DND-41 (cell line): ENCODE measurements around the gene GPBP1L1.

Experiments
- ATAC-seq: fragments of 200-7000 bp; cut with Tn5 transposase; 3 replicates; pipeline ENCODE4 v1.9.1; 2021; ENCODE audit warnings: low read depth; ENCODE audit not compliant: insufficient read depth
- DNase-seq: peaks from one replicate; pipeline ENCODE4 v3.0.0-alpha.2; 2020
- H2AFZ ChIP-seq: 2 replicates; pipeline ENCODE4 v1.6.0; 2012; ENCODE audit warnings: low read depth, low read length
- H3K27ac ChIP-seq: 2 replicates; pipeline ENCODE4 v1.5.1; 2012; ENCODE audit warnings: low read length, inconsistent platforms
- H3K27me3 ChIP-seq: fragments of 200-600 bp; sonication (generic); 2 replicates; pipeline ENCODE4 v1.6.0; 2012; ENCODE audit warnings: low read length, mild to moderate bottlenecking, inconsistent platforms; ENCODE audit not compliant: insufficient read depth, poor library complexity
- H3K36me3 ChIP-seq: 2 replicates; pipeline ENCODE4 v1.5.1; 2012; ENCODE audit warnings: low read length, inconsistent platforms; ENCODE audit not compliant: insufficient read depth
- H3K4me1 ChIP-seq: 2 replicates; pipeline ENCODE4 v1.5.1; 2012; ENCODE audit warnings: mild to moderate bottlenecking, low read length; ENCODE audit not compliant: insufficient read depth
- H3K4me2 ChIP-seq: 2 replicates; pipeline ENCODE4 v1.6.0; 2012; ENCODE audit warnings: mild to moderate bottlenecking, moderate library complexity, low read length, inconsistent platforms; ENCODE audit not compliant: insufficient read depth
- H3K4me3 ChIP-seq, 2 experiments: fragments of 200-600 bp in 1 of 2; shearing (Covaris generic) in 1 of 2; 2 replicates each; pipeline ENCODE4 v1.5.1; 2012 to 2016; ENCODE audit warnings: inconsistent platforms in 2 of 2, low read length in 2 of 2, mild to moderate bottlenecking in 2 of 2, low read depth in 1 of 2, moderate library complexity in 1 of 2
- H3K79me2 ChIP-seq: 2 replicates; pipeline ENCODE4 v1.6.0; 2012; ENCODE audit warnings: low read length, inconsistent platforms; ENCODE audit not compliant: insufficient read depth
- H3K9ac ChIP-seq: 2 replicates; pipeline ENCODE4 v1.6.0; 2012; ENCODE audit warnings: low read depth, mild to moderate bottlenecking, inconsistent platforms, low read length, moderate library complexity
- H3K9me3 ChIP-seq: 2 replicates; pipeline ENCODE4 v1.5.1; 2012; ENCODE audit warnings: low read length, moderate library complexity, mild to moderate bottlenecking, inconsistent platforms; ENCODE audit not compliant: insufficient read depth, severe bottlenecking
- H4K20me1 ChIP-seq: 2 replicates; pipeline ENCODE4 v1.6.0; 2012; ENCODE audit warnings: low read length; ENCODE audit not compliant: insufficient read depth
- EZH2 ChIP-seq: IDR thresholded peaks from 3 replicates; pipeline ENCODE4 v1.6.1; 2012; ENCODE audit warnings: borderline replicate concordance, low read depth, mild to moderate bottlenecking, moderate library complexity, low read length, inconsistent platforms; ENCODE audit not compliant: severe bottlenecking
- TF ChIP-seq, protein P1 (sequence below): IDR thresholded peaks from 2 replicates; pipeline ENCODE4 v1.5.1; 2012; ENCODE audit warnings: borderline replicate concordance, low read length, moderate library complexity, mild to moderate bottlenecking; ENCODE audit not compliant: poor library complexity, severe bottlenecking; ENCODE audit errors: extremely low read depth

GPBP1L1 gene

GRCh38 chr1:45622524-45623394 lies 63.6 kb downstream of the GPBP1L1 start:
- no peaks in the 10 kb centered on the region for H3K9me3 ChIP-seq
- ATAC-seq (no peak), DNase-seq (no peak)
- no peaks in the 10 kb centered on the region for H3K4me1 ChIP-seq
- peaks cover 72% of the 10 kb centered on the region for H3K36me3 ChIP-seq
- H3K4me2 ChIP-seq = no peak overlapping the region
- H3K79me2 ChIP-seq = no peaks in the 10 kb centered on the region
- H3K9ac ChIP-seq = no peak overlapping the region
- H3K27me3 ChIP-seq = no peaks in the 10 kb centered on the region
- no peak overlapping the region for H2AFZ ChIP-seq
- H3K27ac ChIP-seq = no peak overlapping the region
- TF ChIP-seq EZH2 = no peak
- TF ChIP-seq, protein P1, sequence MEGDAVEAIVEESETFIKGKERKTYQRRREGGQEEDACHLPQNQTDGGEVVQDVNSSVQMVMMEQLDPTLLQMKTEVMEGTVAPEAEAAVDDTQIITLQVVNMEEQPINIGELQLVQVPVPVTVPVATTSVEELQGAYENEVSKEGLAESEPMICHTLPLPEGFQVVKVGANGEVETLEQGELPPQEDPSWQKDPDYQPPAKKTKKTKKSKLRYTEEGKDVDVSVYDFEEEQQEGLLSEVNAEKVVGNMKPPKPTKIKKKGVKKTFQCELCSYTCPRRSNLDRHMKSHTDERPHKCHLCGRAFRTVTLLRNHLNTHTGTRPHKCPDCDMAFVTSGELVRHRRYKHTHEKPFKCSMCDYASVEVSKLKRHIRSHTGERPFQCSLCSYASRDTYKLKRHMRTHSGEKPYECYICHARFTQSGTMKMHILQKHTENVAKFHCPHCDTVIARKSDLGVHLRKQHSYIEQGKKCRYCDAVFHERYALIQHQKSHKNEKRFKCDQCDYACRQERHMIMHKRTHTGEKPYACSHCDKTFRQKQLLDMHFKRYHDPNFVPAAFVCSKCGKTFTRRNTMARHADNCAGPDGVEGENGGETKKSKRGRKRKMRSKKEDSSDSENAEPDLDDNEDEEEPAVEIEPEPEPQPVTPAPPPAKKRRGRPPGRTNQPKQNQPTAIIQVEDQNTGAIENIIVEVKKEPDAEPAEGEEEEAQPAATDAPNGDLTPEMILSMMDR = no peak
- H4K20me1 ChIP-seq = peaks cover 23% of the 10 kb centered on the region
- no peak overlapping the region for H3K4me3 ChIP-seq

DNA sequence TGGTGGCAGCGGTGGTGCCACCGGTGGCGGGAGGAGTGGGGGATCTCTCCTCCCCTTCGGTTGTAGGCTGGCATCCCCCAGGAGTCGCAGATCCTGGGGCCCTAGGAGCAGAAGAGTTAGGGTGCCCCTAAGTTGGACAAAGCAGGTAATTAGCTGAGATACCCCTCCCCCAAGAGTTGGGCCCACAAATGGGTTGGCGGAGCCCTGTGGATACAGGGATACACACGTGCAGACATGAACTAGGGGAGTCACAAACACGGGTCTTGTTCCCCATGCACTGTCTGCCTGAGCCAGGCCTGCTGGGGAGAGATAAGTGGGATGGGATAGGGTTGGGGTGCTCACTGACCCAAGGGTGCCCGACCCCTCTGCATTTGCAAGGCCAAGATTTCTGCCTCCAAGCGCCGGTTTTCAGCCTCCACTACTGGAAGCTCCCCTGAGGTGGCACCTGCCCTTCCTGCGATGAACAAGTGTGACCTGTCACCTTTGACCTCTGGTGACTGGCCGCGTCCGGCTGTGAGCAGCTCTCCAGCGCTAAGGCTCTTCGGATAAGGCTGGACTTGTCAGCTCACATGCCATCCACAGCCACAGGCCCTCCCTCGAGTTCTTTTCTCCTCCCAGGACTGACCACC lies 64.3 kb downstream of the GPBP1L1 start:
- no peaks in the 10 kb centered on the region for H3K79me2 ChIP-seq
- no peaks in the 10 kb centered on the region for H3K4me1 ChIP-seq
- no peak overlapping the region for H2AFZ ChIP-seq
- H3K36me3 ChIP-seq = peaks cover 72% of the 10 kb centered on the region
- no peak overlapping the region for H3K27ac ChIP-seq
- DNase-seq (no peak), ATAC-seq (no peak)
- TF ChIP-seq, protein P1 = no peak
- no peak for TF ChIP-seq EZH2
- H3K4me2 ChIP-seq = no peak overlapping the region
- peaks cover 30% of the 10 kb centered on the region for H4K20me1 ChIP-seq
- no peaks in the 10 kb centered on the region for H3K27me3 ChIP-seq
- no peak overlapping the region for H3K9ac ChIP-seq
- H3K4me3 ChIP-seq = no peak overlapping the region
- no peaks in the 10 kb centered on the region for H3K9me3 ChIP-seq

- Histone ChIP-seq H3K9me3 (no peaks in the 10 kb centered on the region), H3K36me3 (peaks cover 72% of the 10 kb centered on the region), H3K27ac (no peak overlapping the region), H3K4me2 (no peak overlapping the region), H3K27me3 (no peaks in the 10 kb centered on the region), H3K4me3 (no peak overlapping the region), H2AFZ (no peak overlapping the region), H3K9ac (no peak overlapping the region), H3K4me1 (no peaks in the 10 kb centered on the region), H3K79me2 (no peaks in the 10 kb centered on the region), H4K20me1 (peaks cover 30% of the 10 kb centered on the region)
- TF ChIP-seq, protein P1 = no peak
- no peak for TF ChIP-seq EZH2
- no peak for DNase-seq
- peak; percentile 10; the same call in 1 of the 3 replicates for ATAC-seq
Observed at GRCh38 chr1:45621501-45621836, 64.9 kb downstream of the GPBP1L1 start.
